NCI-H1417 (cell line): ENCODE measurements around the gene PIK3R2.
"Not testable (repeated sequence)": the region's sequence is repeated elsewhere in the genome, so short reads cannot be mapped to it uniquely, and the experiment has no call there.

Experiments
- DNase-seq, 3 experiments: peaks; one replicate each; lab custom pipeline; 2025; lab: John Stamatoyannopoulos, UW

Gene PIK3R2

DNA sequence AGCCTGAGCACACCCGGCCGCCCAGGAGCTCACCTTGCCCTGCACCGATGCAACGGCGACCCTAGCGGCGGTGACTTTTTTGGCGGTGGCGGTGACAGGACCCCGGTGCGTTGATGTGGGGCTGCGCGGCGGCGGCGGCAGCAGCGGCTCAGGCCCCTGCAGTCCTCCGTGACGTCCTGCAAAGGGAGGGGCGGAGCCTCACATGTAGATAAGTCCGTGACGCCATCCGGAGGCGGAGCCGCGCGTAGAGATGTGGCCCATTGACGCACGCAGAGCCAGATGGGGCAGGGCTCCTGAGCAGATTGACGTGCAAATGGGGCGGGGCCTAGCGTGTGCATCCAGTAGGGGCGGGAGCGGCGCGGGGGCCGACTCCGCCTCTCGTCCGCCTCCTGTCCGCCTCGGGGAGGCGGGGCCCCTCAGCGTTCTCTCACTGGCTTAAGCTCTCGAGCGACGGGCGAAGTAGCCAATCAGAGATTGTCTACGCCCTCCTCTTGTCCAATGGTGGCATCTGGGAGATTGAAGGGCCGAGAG lies 51.0 kb downstream of the PIK3R2 start, which contains the start of gene RAB3A:
TSS of gene RAB3A (minus strand) at position 180 of the 531 bp plus-strand sequence. CDS start 1,302 bp downstream, outside the sequence.
- DNase-seq = peak; percentile 99 to 100 (median 100)

DNA sequence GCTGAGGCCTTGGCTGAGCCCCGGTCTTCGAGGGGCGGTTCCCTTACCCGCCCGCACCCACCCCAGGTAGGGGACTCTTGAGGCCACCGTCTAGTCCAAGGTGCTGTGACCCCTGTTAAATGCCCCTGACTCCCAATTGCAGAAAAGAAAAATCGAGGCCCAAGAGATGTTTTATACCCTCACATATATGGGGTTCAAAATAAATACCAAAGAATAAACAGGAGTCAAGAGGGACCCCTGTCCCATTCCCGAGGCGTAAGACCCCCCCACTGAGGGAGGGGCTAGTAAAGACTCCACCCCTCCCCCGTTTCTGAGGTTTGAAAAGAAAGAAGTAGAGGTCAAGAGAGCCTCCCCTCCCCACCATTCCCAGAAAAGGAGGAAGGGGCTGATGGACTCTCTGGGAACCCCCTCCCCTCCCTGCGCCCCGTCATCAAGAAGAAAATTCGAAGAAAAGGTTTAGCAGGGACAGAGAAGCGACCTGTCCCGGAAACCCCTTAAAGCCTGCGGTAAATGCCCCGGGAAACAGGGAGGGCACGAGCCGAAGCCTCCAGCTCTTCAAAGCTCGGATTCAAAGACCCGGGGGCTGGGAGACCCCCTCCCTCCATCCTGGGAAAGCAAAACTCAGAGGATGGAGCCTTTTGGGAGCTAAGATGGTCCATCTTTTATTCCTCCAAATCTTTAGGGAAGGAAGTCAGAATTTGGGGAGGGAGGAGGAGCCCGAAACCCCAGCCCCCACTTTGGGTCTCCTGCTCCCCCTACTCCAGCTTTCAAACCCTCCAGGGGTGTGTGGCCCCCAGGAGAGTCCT lies 51.6 kb downstream of the PIK3R2 start:
- DNase-seq = peak in 2 of 3 experiments; percentile 81 to 91

DNA sequence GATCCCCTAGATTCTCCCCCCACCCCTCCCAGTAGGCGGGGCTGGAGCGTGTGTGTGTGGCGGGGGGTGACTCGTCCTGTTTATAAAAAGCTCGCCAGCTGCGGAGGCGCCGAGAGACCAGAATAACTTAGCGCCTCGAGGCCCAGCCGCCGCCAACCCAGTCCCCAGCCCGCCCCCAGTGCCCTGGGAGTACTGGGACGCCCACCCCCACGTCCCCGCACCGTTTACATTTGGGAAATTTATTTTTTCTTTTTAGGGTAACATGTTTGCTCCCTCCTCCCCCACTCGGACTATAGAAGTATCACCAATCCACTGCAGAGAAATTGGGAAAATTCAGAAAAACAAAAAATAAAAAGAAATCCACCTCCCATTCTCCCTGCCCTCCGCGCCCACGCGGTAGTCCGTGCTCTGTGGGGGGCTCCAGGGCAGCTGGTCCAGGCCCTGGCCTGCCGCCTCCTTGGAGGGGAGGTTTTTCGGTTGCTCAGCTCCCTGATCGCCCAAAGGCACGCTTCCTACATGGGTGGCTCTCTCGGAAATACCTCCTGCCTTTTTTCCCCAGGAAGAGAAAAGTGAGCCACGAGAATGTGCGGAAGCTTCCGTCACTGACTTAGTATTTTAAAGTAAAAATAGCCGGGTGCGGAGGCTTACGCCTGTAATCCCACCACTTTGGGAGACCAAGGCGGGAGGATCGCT lies 52.4 kb downstream of the PIK3R2 start:
- DNase-seq = peak in 2 of 3 experiments; percentile 36 to 73

DNA sequence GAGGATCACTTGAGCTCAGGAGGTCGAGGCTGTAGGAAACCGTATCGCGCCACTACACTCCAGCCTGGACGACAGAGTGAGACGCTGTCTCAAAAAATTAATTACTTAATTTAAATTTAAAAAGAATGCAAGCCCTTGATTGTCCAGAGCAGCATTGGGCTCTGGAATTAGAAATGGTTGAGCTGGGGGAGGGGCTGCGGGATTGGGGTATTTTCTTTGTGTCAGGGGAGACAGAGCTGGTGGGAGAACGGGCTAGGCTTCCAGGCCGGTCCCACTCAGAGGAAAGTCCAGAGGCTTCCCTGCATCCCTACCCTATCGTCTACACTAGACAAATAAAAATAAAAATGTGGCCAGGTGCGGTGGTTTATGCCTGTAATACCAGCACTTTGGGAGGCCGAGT lies 53.1 kb downstream of the PIK3R2 start:
- DNase-seq = no peak

DNA sequence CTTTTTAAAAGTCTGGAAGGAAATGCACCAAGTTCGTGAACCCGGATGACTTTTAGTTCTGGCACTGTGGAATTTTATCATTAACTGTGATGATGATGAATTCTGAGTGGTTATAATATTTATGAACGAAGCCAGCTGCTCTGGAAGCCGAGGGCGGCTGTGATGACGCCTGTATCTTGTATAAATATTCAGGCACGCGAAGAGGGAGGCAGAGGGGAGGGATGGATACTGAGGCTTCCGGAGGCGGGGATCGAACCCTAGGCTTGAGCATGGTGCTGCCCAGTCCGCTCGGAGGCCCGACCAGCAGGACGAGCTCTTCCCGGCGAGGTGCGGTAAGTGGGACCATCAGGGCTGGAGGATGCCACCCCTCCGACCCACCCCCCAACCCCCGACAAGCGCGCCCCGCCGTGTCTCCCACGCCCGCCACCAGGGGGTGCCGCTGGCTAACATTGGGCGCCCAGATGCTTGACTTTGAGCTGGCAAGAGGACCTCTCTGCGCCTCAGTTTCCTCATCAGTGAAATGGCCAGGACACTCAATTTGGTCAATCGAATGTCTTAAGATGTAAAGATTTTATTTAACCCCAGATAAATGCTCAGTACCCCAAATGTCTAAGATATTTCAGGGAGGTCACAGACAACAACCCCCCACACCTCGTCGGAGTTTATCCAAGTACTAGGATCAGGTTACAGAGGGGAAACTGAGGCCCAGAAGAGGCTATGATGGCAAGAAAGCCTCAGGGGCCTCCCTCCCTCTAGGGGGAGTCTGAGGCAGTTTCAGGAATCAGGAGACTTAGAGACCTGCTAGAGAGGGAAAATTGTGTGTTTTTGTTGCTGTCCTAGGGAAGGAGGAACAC lies 55.4 kb downstream of the PIK3R2 start:
- peak in 2 of 3 experiments; percentile 7 to 27 for DNase-seq

DNA sequence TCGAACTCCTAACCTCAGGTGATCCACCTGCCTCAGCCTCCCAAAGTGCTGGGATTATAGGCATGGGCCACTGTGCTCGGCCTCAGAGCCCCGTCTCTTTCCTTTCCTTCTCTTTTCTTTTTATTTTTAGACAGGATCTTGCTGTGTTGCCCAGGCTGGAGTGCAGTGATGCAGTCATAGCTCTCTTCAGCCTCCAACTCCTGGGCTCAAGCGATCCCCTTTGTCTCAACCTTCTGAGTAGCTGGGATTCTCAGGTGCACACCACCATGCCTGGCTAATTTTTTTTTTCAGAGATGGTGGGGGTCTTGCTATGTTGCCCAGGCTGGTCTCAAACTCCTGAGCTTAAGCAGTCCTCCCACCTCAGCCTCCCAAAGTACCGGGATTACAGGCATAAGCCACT lies 56.9 kb downstream of the PIK3R2 start:
- not testable (repeated sequence) for DNase-seq

DNA sequence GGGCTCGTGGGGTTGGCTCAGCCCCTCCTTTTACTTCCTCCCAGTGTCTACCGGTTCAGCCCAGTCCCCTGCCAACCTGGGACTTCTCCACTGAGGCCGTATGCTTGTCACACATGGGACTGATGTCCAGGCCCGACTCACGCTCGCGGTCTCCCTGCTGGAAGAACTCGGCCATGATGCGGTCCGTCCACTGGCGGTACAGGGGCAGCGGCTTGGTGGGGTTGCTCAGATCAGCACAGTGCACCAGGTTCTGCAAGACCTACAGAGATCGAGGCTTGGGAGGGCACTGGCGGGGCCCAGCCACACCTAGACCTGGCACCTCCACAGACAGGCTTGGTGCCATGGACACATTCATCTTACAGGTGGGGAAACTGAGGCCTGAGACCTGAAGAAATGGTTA lies 58.7 kb downstream of the PIK3R2 start:
- DNase-seq = no peak

DNA sequence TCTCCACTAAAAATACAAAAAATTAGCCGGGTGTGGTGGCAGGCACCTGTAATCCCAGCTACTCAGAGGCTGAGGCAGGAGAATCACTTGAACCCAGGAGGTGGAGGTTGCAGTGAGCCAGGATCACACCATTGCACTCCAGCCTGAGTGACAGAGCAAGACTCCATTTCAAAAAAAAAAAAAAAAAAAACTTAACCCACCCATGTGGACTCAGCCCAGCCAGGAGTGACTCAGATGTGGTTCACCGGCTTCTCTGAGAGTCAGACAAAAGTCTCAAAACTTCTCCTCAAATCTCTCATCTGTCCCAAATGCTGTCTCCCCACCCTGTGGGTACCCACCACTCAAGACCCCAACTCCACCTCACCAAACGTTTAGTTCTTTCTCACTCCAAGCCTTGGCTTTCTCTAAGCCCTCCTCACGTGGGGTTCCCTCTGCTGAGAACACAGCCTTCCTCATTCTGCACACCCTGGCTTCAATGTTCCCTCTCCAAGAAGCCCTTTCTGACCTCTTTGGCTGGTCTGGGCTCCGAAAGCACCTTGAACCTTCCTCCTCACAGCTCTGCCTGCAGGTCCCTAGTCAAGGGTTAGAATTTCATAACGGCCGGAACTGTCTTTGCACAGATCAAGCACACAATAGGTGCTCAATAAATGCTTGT lies 61.9 kb downstream of the PIK3R2 start:
- no peak for DNase-seq

DNA sequence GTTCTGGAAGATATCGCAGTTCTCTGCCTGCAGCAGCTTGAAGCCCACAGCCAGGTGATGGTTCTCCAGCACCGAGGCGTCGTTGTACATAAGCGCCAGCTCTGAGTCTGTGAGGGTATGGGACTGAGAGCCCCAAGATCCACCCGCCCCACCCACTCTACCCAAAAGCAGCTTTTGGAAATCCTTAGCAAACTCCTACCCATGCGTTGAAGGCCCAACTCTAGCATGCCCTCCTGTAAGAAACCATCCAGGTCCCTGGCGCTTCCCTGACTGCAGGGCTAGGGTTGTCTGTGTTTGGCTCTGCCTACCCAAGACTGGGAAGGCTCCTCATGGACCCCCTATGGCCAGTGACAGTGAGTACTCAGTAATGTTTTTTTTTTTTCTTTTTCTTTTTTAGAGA lies 63.8 kb downstream of the PIK3R2 start:
- no peak for DNase-seq

DNA sequence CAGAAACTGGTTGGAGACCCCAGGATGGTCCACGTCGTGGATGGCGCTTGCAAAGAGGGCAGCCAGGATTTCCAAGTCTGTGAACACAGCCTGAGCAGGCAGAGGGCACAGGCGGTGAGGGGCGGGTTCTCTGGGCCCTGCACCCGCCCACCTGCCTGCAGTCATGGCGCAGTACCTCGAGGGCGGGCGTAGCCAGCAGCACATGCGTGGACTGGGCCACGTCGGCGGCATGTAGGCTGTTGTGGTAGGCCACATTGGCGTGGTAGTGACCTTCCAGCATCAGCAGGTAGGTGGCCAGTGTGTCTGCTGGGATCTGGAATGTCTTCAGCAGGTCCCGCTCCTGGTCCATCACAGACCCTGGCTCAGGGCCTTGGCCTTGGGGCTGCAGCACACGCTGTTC lies 65.2 kb downstream of the PIK3R2 start:
- DNase-seq = no peak

DNA sequence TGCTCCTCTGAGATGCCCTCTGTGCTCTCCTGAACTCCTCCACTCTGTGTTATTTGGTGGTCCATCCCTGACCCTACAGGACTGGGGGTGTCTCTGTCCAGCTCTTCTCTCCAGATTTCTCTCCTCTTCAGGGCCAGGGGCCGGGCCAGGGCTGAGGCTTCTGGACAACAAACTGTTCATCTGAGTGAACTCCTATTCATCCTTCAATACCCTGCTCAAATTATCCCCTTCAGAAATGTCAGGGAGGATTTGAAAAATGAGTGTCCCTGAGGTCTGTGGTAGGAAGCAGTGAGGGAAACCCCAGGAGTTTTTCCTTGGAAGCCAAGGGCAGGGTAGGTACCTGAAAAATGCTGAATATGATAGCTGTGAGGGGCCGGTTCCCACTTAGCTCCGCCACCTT lies 65.6 kb downstream of the PIK3R2 start:
- DNase-seq = no peak
